Renal cortex interstitium (tissue), 11 donors: ENCODE data around the gene ZNF445. TPM values are rescaled to one million over a fixed set of nuclear protein-coding genes. Genes with fewer than 3 reads are reported as not detected.
"Not testable (repeated sequence)": the region's sequence is repeated elsewhere in the genome, so short reads cannot be mapped to it uniquely, and the experiment has no call there.

Experiments
- DNase-seq, 11 donors: peaks; one replicate each; pipeline ENCODE4 v3.0.0-alpha.2; 2013; ENCODE audit warnings: low read depth in 9 of 11, low spot score in 4 of 11; ENCODE audit errors: extremely low read depth in 1 of 11
- polyA plus RNA-seq, 3 donors: library from polyadenylated mRNA; unstranded; fragments of 120-200 nt; gene quantifications; one replicate each; pipeline ENCODE4 v1.2.1, GENCODE V29; 2013; ENCODE audit not compliant: insufficient read length in 3 of 3

The ZNF445 gene
- polyA plus RNA-seq, 3 donors, result 22.3 to 28.7 (median 22.5) TPM

GRCh38 chr3:44418118-44418517 lies 59.4 kb downstream of the ZNF445 start:
- DNase-seq, result not testable (repeated sequence)

GRCh38 chr3:44416031-44417030 lies 61.1 kb downstream of the ZNF445 start:
- DNase-seq, result no peak

- DNase-seq, result no peak
Measured at GRCh38 chr3:44415421-44415820, 62.0 kb downstream of the ZNF445 start.

GRCh38 chr3:44414517-44415090 lies 62.9 kb downstream of the ZNF445 start:
- no peak for DNase-seq

- DNase-seq, result no peak
Measured at GRCh38 chr3:44412365-44412764, 65.1 kb downstream of the ZNF445 start.

- no peak for DNase-seq
Measured at GRCh38 chr3:44411031-44411645, 66.3 kb downstream of the ZNF445 start.

GRCh38 chr3:44409640-44410410 lies 67.6 kb downstream of the ZNF445 start:
- DNase-seq, result no peak

- no peak for DNase-seq
Measured at GRCh38 chr3:44402548-44402947, 74.9 kb downstream of the ZNF445 start.

GRCh38 chr3:44400771-44401170 lies 76.7 kb downstream of the ZNF445 start:
- DNase-seq, result no peak

GRCh38 chr3:44398853-44399252 lies 78.6 kb downstream of the ZNF445 start:
- DNase-seq, result no peak

GRCh38 chr3:44398271-44398670 lies 79.2 kb downstream of the ZNF445 start:
- not testable (repeated sequence) for DNase-seq

GRCh38 chr3:44396200-44397171 lies 81.0 kb downstream of the ZNF445 start:
- no peak for DNase-seq

GRCh38 chr3:44395714-44396113 lies 81.8 kb downstream of the ZNF445 start:
- no peak for DNase-seq

- DNase-seq, result no peak
Measured at GRCh38 chr3:44392489-44392888, 85.0 kb downstream of the ZNF445 start.

- no peak for DNase-seq
Measured at GRCh38 chr3:44387404-44387803, 90.1 kb downstream of the ZNF445 start.
